Endothelial cell of umbilical vein (primary cell): Measurements from ENCODE around the gene ZNF365. TPM values are rescaled to one million over a fixed set of nuclear protein-coding genes. Genes with fewer than 3 reads are reported as not detected.

Experiments used
- BruUV-seq: library from RNA; stranded (reverse); fragments of 400-500 nt; replicated peaks from 2 replicates; lab custom pipeline; 2021; lab: Mats Ljungman, UMichigan
- CTCF ChIA-PET: fragments of 300-600, 350-600 bp; sonication (Branson Sonifier 250); formaldehyde crosslinking; loops from one replicate; lab custom pipeline; 2021; ENCODE audit warnings: antibody characterized with exemption, inconsistent platforms; lab: Charles Lee
- POLR2A ChIA-PET: fragments of 300-600, 350-600 bp; sonication (Branson Sonifier 250); formaldehyde crosslinking; loops from one replicate; lab custom pipeline; 2021; ENCODE audit warnings: antibody characterized with exemption, inconsistent platforms; lab: Charles Lee
- DNase-seq: peaks from one replicate; pipeline ENCODE4 v3.0.0-alpha.2; 2011; ENCODE audit warnings: low read depth, low spot score
- FAIRE-seq: peaks from 2 replicates; lab custom pipeline; 2011; peaks lifted over from hg19 to GRCh38; lab: Jason Lieb, UNC
- H2AFZ ChIP-seq: 2 replicates; pipeline ENCODE4 v1.6.0; 2012; ENCODE audit warnings: low read depth, low read length, control low read depth, inconsistent platforms
- H3K27ac ChIP-seq: 2 replicates; pipeline ENCODE4 v1.5.1; 2011; ENCODE audit warnings: low read depth, mild to moderate bottlenecking, control low read depth, low read length, moderate library complexity; ENCODE audit not compliant: insufficient read depth
- H3K27me3 ChIP-seq, 2 experiments: 2 replicates each; pipeline versions ENCODE4 v1.6.0 to v1.6.1; 2011; ENCODE audit warnings: low read length in 2 of 2, mixed read lengths in 1 of 2; ENCODE audit not compliant: control insufficient read depth in 2 of 2, insufficient read depth in 2 of 2
- H3K36me3 ChIP-seq, 2 experiments: 2 replicates in 1 of 2; 3 replicates in 1 of 2; pipeline ENCODE4 v1.5.1; 2011; ENCODE audit warnings: low read length in 2 of 2, mild to moderate bottlenecking in 1 of 2, moderate library complexity in 1 of 2; ENCODE audit not compliant: control insufficient read depth in 2 of 2, insufficient read depth in 2 of 2; ENCODE audit errors: extremely low read depth in 1 of 2
- H3K4me1 ChIP-seq: 3 replicates; pipeline ENCODE4 v1.5.1; 2011; ENCODE audit warnings: mild to moderate bottlenecking, low read length; ENCODE audit not compliant: control insufficient read depth, insufficient read depth; ENCODE audit errors: extremely low read depth
- H3K4me2 ChIP-seq: 2 replicates; pipeline ENCODE4 v1.6.1; 2011; ENCODE audit warnings: low read length, control low read depth, mixed read lengths; ENCODE audit not compliant: insufficient read depth
- H3K4me3 ChIP-seq, 3 experiments: fragments of 200-600 bp in 1 of 3; sonication (generic), shearing (Covaris generic) in 1 of 3; replicated peaks in 1 of 3; 2 replicates each; pipeline ENCODE4 v1.5.1; 2011 to 2016; ENCODE audit warnings: control low read depth in 3 of 3, low read length in 3 of 3, mild to moderate bottlenecking in 2 of 3, inconsistent platforms in 1 of 3, low read depth in 1 of 3, moderate library complexity in 1 of 3; ENCODE audit not compliant: insufficient read depth in 1 of 3
- H3K79me2 ChIP-seq: 2 replicates; pipeline ENCODE4 v1.6.0; 2012; ENCODE audit warnings: low read length, inconsistent platforms; ENCODE audit not compliant: control insufficient read depth, insufficient read depth
- H3K9ac ChIP-seq: replicated peaks from 2 replicates; pipeline ENCODE3; 2011; ENCODE audit warnings: low read length, control low read depth; ENCODE audit not compliant: insufficient read depth; ENCODE audit errors: extremely low read depth
- H3K9me1 ChIP-seq: replicated peaks from 3 replicates; pipeline ENCODE4 v1.6.0; 2011; ENCODE audit warnings: mild to moderate bottlenecking, low read length; ENCODE audit not compliant: control insufficient read depth, insufficient read depth; ENCODE audit errors: extremely low read depth
- H3K9me3 ChIP-seq: replicated peaks from 2 replicates; pipeline ENCODE4 v1.5.1; 2012; ENCODE audit warnings: low read length, inconsistent platforms; ENCODE audit not compliant: control insufficient read depth, insufficient read depth
- H4K20me1 ChIP-seq: replicated peaks from 2 replicates; pipeline ENCODE3; 2011; ENCODE audit warnings: mild to moderate bottlenecking, low read length; ENCODE audit not compliant: control insufficient read depth, insufficient read depth; ENCODE audit errors: extremely low read depth
- EZH2 ChIP-seq: IDR thresholded peaks from 2 replicates; pipeline ENCODE4 v1.6.1; 2012; ENCODE audit warnings: borderline replicate concordance, low read depth, mild to moderate bottlenecking, moderate library complexity, low read length, inconsistent platforms; ENCODE audit not compliant: severe bottlenecking
- FOS ChIP-seq: IDR thresholded peaks from 2 replicates; pipeline ENCODE4 v1.6.1; 2011; ENCODE audit warnings: mild to moderate bottlenecking, low read length, moderate library complexity, borderline replicate concordance; ENCODE audit not compliant: insufficient read depth
- GATA2 ChIP-seq: IDR thresholded peaks from 2 replicates; pipeline ENCODE4 v1.7.0; 2011; ENCODE audit warnings: low read depth, mild to moderate bottlenecking, moderate library complexity, mixed read lengths, low read length; ENCODE audit not compliant: insufficient read length, insufficient read depth
- JUN ChIP-seq: IDR thresholded peaks from 2 replicates; pipeline ENCODE4 v1.6.1; 2011; ENCODE audit warnings: borderline replicate concordance, low read depth; ENCODE audit not compliant: insufficient read length, insufficient read depth
- MYC ChIP-seq: IDR thresholded peaks from one replicate; pipeline ENCODE4 v1.6.1; 2011; ENCODE audit warnings: mild to moderate bottlenecking, low read depth, low read length
- POLR2A ChIP-seq: IDR thresholded peaks from 2 replicates; pipeline ENCODE4 v1.6.1; 2012; ENCODE audit warnings: low read depth, mild to moderate bottlenecking, control low read depth, low read length
- POLR2AphosphoS5 ChIP-seq: IDR thresholded peaks from 2 replicates; pipeline ENCODE4 v1.6.1; 2012; ENCODE audit warnings: low read depth, mild to moderate bottlenecking, control low read depth, low read length, moderate library complexity; ENCODE audit not compliant: insufficient read depth
- dilution Hi-C: fragments of 300-500 bp; cut with MboI; formaldehyde crosslinking; loops from one replicate; pipeline ENCODE4 v1.15.0; 2019; ENCODE audit warnings: low sequenced_read_pairs; ENCODE audit not compliant: extremely low pct_ligation_motif_present
- intact Hi-C: fragments of 100-400 bp; cut with micrococcal nuclease; formaldehyde crosslinking; loops from one replicate; pipeline ENCODE4 v1.10.0; 2022
- polyA plus RNA-seq, 4 experiments: library from polyadenylated mRNA; depleted of rRNA in 3 of 4; stranded (reverse) in 3 of 4; unstranded in 1 of 4; fragments of >200 nt; gene quantifications; 2 replicates each; pipeline versions ENCODE4 v1.2.1 to v1.2.3, GENCODE V29; 2011 to 2012; ENCODE audit warnings: missing spikeins in 1 of 4
- total RNA-seq: library from RNA; stranded (reverse); gene quantifications from 2 replicates; pipeline ENCODE4 v1.2.3, GENCODE V29; 2021
- TF ChIP-seq, protein P1 (sequence below): IDR thresholded peaks from 2 replicates; pipeline ENCODE4 v1.6.1; 2011; ENCODE audit not compliant: insufficient read depth, insufficient read length
- TF ChIP-seq, protein P2 (sequence below), 2 donors: IDR thresholded peaks; 1 replicate in 1 of 2; 2 replicates in 1 of 2; pipeline ENCODE4 v1.5.1; 2011; ENCODE audit warnings: low read length in 2 of 2, mild to moderate bottlenecking in 2 of 2, moderate library complexity in 2 of 2, control low read depth in 1 of 2, inconsistent platforms in 1 of 2, low read depth in 1 of 2; ENCODE audit not compliant: insufficient read depth in 1 of 2; ENCODE audit errors: extremely low read depth in 1 of 2

ZNF365 gene
- total and polyA plus RNA-seq, 2 donors (not counting 3 experiments of a cell fraction or from before 2014, with no cell fraction given): 1.3 to 2.9 TPM

DNA sequence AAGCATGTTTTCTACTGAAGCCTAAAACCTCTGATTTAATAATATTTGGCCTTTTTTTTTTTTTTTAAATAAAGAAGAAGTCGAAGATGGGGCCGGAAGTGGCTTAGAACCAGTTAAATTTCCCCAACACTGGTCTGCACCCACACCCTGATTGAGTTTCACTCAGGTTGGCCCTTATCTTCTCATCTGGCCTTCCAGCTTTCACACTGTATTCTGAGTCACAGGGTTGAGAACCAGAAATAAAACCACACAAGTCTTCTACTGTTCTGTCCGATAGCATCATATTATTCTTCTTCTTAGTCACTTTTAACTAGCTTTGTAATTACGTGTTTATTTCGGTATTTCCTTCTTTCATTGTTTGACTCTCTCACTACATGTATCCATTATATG lies 9.9 kb downstream of the ZNF365 start:
- Histone ChIP-seq H2AFZ (no peak overlapping the region), H3K27me3 (no peaks in the 10 kb centered on the region), H3K9me1 (no peaks in the 10 kb centered on the region), H4K20me1 (no peaks in the 10 kb centered on the region), H3K4me3 (peak overlapping the region in 1 of 3 experiments; percentile 48), H3K9ac (peak overlapping the region; percentile 79), H3K36me3 (no peaks in the 10 kb centered on the region), H3K4me2 (peak overlapping the region; percentile 94), H3K27ac (peak overlapping the region; percentile 95), H3K4me1 (peaks cover 53% of the 10 kb centered on the region), H3K79me2 (no peaks in the 10 kb centered on the region), H3K9me3 (no peaks in the 10 kb centered on the region)
- TF ChIP-seq POLR2A (no peak), POLR2AphosphoS5 (peak; percentile 45), GATA2 (peak; percentile 99), JUN (peak; percentile 46), FOS (peak; percentile 84), EZH2 (no peak), MYC (no peak)
- TF ChIP-seq, protein P1, sequence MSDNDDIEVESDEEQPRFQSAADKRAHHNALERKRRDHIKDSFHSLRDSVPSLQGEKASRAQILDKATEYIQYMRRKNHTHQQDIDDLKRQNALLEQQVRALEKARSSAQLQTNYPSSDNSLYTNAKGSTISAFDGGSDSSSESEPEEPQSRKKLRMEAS: no peak
- TF ChIP-seq, protein P2, sequence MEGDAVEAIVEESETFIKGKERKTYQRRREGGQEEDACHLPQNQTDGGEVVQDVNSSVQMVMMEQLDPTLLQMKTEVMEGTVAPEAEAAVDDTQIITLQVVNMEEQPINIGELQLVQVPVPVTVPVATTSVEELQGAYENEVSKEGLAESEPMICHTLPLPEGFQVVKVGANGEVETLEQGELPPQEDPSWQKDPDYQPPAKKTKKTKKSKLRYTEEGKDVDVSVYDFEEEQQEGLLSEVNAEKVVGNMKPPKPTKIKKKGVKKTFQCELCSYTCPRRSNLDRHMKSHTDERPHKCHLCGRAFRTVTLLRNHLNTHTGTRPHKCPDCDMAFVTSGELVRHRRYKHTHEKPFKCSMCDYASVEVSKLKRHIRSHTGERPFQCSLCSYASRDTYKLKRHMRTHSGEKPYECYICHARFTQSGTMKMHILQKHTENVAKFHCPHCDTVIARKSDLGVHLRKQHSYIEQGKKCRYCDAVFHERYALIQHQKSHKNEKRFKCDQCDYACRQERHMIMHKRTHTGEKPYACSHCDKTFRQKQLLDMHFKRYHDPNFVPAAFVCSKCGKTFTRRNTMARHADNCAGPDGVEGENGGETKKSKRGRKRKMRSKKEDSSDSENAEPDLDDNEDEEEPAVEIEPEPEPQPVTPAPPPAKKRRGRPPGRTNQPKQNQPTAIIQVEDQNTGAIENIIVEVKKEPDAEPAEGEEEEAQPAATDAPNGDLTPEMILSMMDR (IDR thresholded peaks at IDR 0.05; ENCODE audit: extremely low read depth in 1 of 2, insufficient read depth in 1 of 2, low read depth in 1 of 2, low read length in 2 of 2): no peak
- DNase-seq (peak; percentile 31), FAIRE-seq (peak; percentile 75)
- intact Hi-C loops: loop anchor here (1.0 to 5.0 kb wide), 3 partner anchors 49 to 337 kb away; partner anchors contain the start of gene RTKN2
- no TSS peak for BruUV-seq
- dilution Hi-C loops: no loop called here
- CTCF ChIA-PET: interaction anchor here (0.6 to 1.9 kb wide), 3 partner anchors 30 to 1266 kb away, joined by 3 to 6 read pairs (median 5); no protein-coding TSS in a partner anchor
- POLR2A ChIA-PET: no interaction called here
